SK-N-MC (cell line): Measurements from ENCODE around the gene IFIT1B.

Source experiments
- EZH2 ChIP-seq: fragments of 200-600 bp; sonication (generic); IDR thresholded peaks from one replicate; pipeline ENCODE4 v1.6.1; 2017; ENCODE audit warnings: antibody characterized with exemption
- POLR2AphosphoS5 ChIP-seq: IDR thresholded peaks from 2 replicates; pipeline ENCODE4 v1.6.1; 2012; ENCODE audit warnings: mild to moderate bottlenecking, low read depth, low read length, borderline replicate concordance

DNA sequence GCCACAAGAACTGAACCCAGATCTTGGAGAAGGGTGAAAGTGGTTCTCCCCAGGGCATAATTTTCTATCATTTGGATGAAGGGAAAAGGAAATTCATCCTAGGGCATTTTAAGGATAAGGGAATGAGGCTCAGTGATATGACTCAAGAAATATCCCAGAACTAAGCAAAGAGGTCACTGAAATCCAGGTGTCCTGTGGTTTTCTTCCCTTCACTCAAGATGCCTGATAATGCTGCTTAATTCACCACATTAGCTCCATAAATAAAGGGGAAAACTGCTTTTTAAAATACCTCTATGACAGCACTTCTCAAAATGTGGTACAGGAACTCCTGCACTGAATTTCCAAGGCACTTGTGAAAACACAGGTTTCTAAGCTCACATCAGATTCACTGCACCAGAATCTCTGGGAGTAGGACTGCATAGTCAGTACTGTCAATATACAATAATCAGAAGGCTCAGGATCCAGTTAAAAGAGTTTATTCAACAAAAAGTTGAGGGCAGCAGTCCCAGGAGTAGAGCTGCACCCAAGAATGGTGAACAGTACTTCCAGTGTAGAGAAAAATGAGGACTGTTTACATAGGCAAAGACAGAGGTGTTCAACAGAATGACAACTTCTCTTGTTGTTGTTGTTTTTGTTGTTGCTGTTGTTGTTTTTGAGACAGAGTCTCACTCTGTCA lies 47.2 kb upstream of the IFIT1B start:
- no peak for TF ChIP-seq POLR2AphosphoS5
- TF ChIP-seq EZH2: no peak
